Mammary epithelial cell (primary cell): ENCODE results near the gene CBX7.
A peak's percentile ranks its signal among the peaks of the same experiment; 100 is the strongest.

Source experiments
- EZH2 ChIP-seq: IDR thresholded peaks from 2 replicates; pipeline ENCODE4 v1.6.1; 2012; ENCODE audit warnings: low read length, inconsistent platforms, borderline replicate concordance
- TF ChIP-seq, protein P1 (sequence below), 2 donors: IDR thresholded peaks in 1 of 2; conservative IDR thresholded peaks in 1 of 2; 2 replicates each; pipeline ENCODE4 v1.5.1; 2011 to 2012; ENCODE audit warnings: inconsistent platforms in 2 of 2, low read length in 2 of 2, mild to moderate bottlenecking in 2 of 2, control low read depth in 1 of 2, low read depth in 1 of 2; ENCODE audit not compliant: insufficient read depth in 1 of 2; ENCODE audit errors: extremely low read depth in 1 of 2

DNA sequence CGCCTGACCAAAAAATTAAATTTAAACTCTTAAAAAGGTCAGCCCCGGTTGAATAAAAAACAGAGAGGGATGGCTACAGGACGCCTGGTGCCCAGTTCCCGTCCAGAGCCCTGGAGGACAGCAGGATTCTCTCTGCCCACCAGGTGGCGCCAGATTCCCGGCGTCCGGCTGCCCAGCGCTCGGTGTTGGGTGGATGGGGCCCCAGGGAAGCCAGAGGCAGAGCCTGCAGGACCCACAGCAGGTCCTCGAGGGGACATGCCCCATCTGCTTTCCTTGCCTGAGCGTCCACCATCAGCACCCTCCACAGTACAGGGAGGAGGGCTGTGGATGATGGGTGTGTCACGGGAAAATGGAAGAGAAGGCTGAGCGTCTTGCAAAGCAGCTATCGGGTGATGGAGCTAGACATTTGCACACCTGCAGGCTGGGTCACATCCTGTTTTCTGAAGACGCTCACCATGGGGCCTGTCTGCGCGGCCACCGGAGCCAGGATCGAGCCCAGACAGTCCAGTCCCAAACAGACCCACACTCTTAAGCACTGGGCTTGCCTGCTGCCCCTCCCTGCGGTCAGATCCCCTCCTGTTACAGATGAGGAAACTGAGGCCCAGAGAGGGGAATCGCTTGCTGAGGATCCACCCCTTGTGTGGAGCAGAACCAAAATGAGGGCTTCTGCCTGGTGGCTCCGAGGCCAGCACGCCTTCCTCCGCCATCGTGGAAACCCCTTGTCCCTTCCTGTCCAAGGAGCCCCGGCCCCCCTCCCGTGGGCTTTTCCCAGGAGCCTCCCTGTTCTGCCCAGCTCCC lies 18.5 kb upstream of the CBX7 start:
- TF ChIP-seq, protein P1, sequence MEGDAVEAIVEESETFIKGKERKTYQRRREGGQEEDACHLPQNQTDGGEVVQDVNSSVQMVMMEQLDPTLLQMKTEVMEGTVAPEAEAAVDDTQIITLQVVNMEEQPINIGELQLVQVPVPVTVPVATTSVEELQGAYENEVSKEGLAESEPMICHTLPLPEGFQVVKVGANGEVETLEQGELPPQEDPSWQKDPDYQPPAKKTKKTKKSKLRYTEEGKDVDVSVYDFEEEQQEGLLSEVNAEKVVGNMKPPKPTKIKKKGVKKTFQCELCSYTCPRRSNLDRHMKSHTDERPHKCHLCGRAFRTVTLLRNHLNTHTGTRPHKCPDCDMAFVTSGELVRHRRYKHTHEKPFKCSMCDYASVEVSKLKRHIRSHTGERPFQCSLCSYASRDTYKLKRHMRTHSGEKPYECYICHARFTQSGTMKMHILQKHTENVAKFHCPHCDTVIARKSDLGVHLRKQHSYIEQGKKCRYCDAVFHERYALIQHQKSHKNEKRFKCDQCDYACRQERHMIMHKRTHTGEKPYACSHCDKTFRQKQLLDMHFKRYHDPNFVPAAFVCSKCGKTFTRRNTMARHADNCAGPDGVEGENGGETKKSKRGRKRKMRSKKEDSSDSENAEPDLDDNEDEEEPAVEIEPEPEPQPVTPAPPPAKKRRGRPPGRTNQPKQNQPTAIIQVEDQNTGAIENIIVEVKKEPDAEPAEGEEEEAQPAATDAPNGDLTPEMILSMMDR (conservative IDR thresholded peaks at IDR 0.05 in 1 of 2, IDR thresholded peaks at IDR 0.05 in 1 of 2; ENCODE audit: extremely low read depth in 1 of 2, insufficient read depth in 1 of 2, low read depth in 1 of 2, low read length in 2 of 2): peak; percentile 70 to 94
- no peak for TF ChIP-seq EZH2
